ENCODE data around the gene IRF5.
"Not testable (repeated sequence)": the region's sequence is repeated elsewhere in the genome, so short reads cannot be mapped to it uniquely, and the experiment has no call there.

Gene IRF5

GRCh38 chr7:128941323-128941890 is 3.7 kb downstream of the IRF5 start (continued):
- no peak for TF ChIP-seq ZNF239 (tag by site-specific recombination; IDR thresholded peaks at IDR 0.05)

GRCh38 chr7:128941946-128942526 is 4.3 kb downstream of the IRF5 start:
- CTCF ChIA-PET, result interaction anchor here (0.6 kb wide), 1 partner anchor 368 kb away, joined by 4 read pairs; no protein-coding TSS in a partner anchor
- Histone ChIP-seq H3K9me3 (ENCODE audit: control insufficient read depth, insufficient read depth, low read depth, low read length) (no peaks in the 10 kb centered on the region), H3K36me3 (ENCODE audit: control insufficient read depth in 2 of 2, insufficient read depth in 1 of 2, low read length in 2 of 2) (no peaks in the 10 kb centered on the region; a peak in 1 of 3 replicates), H3K27ac (ENCODE audit: extremely low read depth, low read depth, low read length) (no peak overlapping the region), H3K4me1 (ENCODE audit: control insufficient read depth, insufficient read depth, low read length) (no peaks in the 10 kb centered on the region), H3K4me3 (ENCODE audit: low read depth, low read length) (no peak overlapping the region)
- no peak for TF ChIP-seq ZNF670 (tag by site-specific recombination; IDR thresholded peaks at IDR 0.05; ENCODE audit: low read depth)
- TF ChIP-seq ZSCAN23 (tag by site-specific recombination; IDR thresholded peaks at IDR 0.05), result no peak
- no peak for TF ChIP-seq GLIS1 (tag by site-specific recombination; IDR thresholded peaks at IDR 0.05)
- TF ChIP-seq ZNF248 (tag by site-specific recombination; IDR thresholded peaks at IDR 0.05), result no peak
- no peak for TF ChIP-seq HOXA7 (CRISPR knock-in tag; IDR thresholded peaks at IDR 0.05; ENCODE audit: borderline replicate concordance)
- no peak for TF ChIP-seq ZNF544 (tag by site-specific recombination; IDR thresholded peaks at IDR 0.05)
- no peak for TF ChIP-seq ZNF426 (tag by site-specific recombination; IDR thresholded peaks at IDR 0.05)
- no peak for TF ChIP-seq KLF1 (tag by site-specific recombination; IDR thresholded peaks at IDR 0.05)
- TF ChIP-seq SCRT1 (tag by site-specific recombination; IDR thresholded peaks at IDR 0.05; ENCODE audit: borderline replicate concordance), result no peak
- no peak for TF ChIP-seq ZNF596 (tag by site-specific recombination; IDR thresholded peaks at IDR 0.05)
- TF ChIP-seq ZNF701 (tag by site-specific recombination; IDR thresholded peaks at IDR 0.05), result no peak
- no peak for TF ChIP-seq ZFP3 (tag by site-specific recombination; IDR thresholded peaks at IDR 0.05; ENCODE audit: low read depth)
- TF ChIP-seq ZNF146 (tag by site-specific recombination; IDR thresholded peaks at IDR 0.05), result no peak
- no peak for TF ChIP-seq ZNF350 (tag by site-specific recombination; IDR thresholded peaks at IDR 0.05)
- no peak for TF ChIP-seq KLF8 (tag by site-specific recombination; IDR thresholded peaks at IDR 0.05)
- TF ChIP-seq SALL2 (tag by site-specific recombination; IDR thresholded peaks at IDR 0.05; ENCODE audit: borderline replicate concordance), result no peak
- TF ChIP-seq ZBTB21 (tag by site-specific recombination; IDR thresholded peaks at IDR 0.05), result no peak
- no peak for TF ChIP-seq ZNF600 (tag by site-specific recombination; IDR thresholded peaks at IDR 0.05)
- TF ChIP-seq, protein P1, sequence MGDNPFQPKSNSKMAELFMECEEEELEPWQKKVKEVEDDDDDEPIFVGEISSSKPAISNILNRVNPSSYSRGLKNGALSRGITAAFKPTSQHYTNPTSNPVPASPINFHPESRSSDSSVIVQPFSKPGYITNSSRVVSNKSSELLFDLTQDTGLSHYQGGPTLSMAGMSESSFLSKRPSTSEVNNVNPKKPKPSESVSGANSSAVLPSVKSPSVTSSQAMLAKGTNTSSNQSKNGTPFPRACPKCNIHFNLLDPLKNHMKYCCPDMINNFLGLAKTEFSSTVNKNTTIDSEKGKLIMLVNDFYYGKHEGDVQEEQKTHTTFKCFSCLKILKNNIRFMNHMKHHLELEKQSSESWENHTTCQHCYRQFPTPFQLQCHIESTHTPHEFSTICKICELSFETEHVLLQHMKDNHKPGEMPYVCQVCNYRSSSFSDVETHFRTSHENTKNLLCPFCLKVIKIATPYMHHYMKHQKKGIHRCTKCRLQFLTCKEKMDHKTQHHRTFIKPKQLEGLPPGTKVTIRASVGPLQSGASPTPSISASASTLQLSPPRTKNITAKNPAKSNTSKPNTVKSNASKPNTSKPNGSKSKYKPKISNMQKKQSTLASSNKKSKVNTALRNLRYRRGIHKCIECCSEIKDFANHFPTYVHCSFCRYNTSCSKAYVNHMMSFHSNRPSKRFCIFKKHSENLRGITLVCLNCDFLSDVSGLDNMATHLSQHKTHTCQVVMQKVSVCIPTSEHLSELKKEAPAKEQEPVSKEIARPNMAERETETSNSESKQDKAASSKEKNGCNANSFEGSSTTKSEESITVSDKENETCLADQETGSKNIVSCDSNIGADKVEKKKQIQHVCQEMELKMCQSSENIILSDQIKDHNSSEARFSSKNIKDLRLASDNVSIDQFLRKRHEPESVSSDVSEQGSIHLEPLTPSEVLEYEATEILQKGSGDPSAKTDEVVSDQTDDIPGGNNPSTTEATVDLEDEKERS (tag by site-specific recombination; IDR thresholded peaks at IDR 0.05), result no peak
- no peak for TF ChIP-seq ELK4 (IDR thresholded peaks at IDR 0.05; ENCODE audit: borderline replicate concordance, low read depth, low read length)
- POLR2A ChIA-PET, result interaction anchor here (0.7 kb wide), 1 partner anchor 150 kb away, joined by 3 read pairs; no protein-coding TSS in a partner anchor

GRCh38 chr7:128943251-128943650 is 5.5 kb downstream of the IRF5 start:
- POLR2A ChIA-PET, result interaction anchor here (0.7 kb wide), 1 partner anchor 16 kb away, joined by 5 read pairs; no protein-coding TSS in a partner anchor
- H3K4me3 ChIP-seq (ENCODE audit: low read depth, low read length); H3K36me3 ChIP-seq (ENCODE audit: control insufficient read depth in 2 of 2, insufficient read depth in 1 of 2, low read length in 2 of 2); H3K9me3 ChIP-seq (ENCODE audit: control insufficient read depth, insufficient read depth, low read depth, low read length); H3K4me1 ChIP-seq (ENCODE audit: control insufficient read depth, insufficient read depth, low read length); H3K27ac ChIP-seq (ENCODE audit: extremely low read depth, low read depth, low read length): not testable (repeated sequence)
- CTCF ChIA-PET, result interaction anchor here (0.6 to 0.7 kb wide), 2 partner anchors 140 to 145 kb away, joined by 3 read pairs; no protein-coding TSS in a partner anchor

Data from HEK293 (cell line).